AG04449 (cell line): ENCODE results near the gene NRTN.
"Not testable (repeated sequence)": the region's sequence is repeated elsewhere in the genome, so short reads cannot be mapped to it uniquely, and the experiment has no call there.

Experiments
- CTCF ChIA-PET: fragments of 350-600 bp; formaldehyde crosslinking; extraction: SDS; loops from one replicate; lab custom pipeline; 2021; ENCODE audit warnings: antibody characterized with exemption; lab: Yijun Ruan, JAX
- POLR2A ChIA-PET: fragments of 400-600, 350-600 bp; formaldehyde crosslinking; extraction: SDS; loops from one replicate; lab custom pipeline; 2020; ENCODE audit warnings: antibody characterized with exemption, inconsistent platforms; lab: Yijun Ruan, JAX
- DNase-seq: peaks from one replicate; pipeline ENCODE4 v3.0.0-alpha.2; 2010; ENCODE audit warnings: low read depth, low spot score
- H3K4me3 ChIP-seq: 2 replicates; pipeline ENCODE4 v1.5.1; 2011; ENCODE audit warnings: low read depth, mild to moderate bottlenecking, control low read depth, low read length
- CTCF ChIP-seq: IDR thresholded peaks from one replicate; pipeline ENCODE4 v1.5.1; 2011; ENCODE audit warnings: mild to moderate bottlenecking, moderate library complexity, low read length, control low read depth, inconsistent platforms; ENCODE audit not compliant: insufficient read depth; ENCODE audit errors: missing control alignments

Gene NRTN

GRCh38 chr19:5843295-5843927 lies 38.5 kb downstream of the NRTN start:
- ChIA-PET CTCF (interaction anchor here (2.2 kb wide), 1 partner anchor 15 kb away, joined by 6 read pairs; no protein-coding TSS in a partner anchor), POLR2A (no interaction called here)
- H3K4me3 ChIP-seq: no peak overlapping the region
- TF ChIP-seq CTCF: no peak
- no peak for DNase-seq

GRCh38 chr19:5844456-5845433 lies 39.9 kb downstream of the NRTN start:
- POLR2A ChIA-PET: no interaction called here
- DNase-seq: no peak
- H3K4me3 ChIP-seq: no peak overlapping the region
- CTCF ChIA-PET: no interaction called here
- no peak for TF ChIP-seq CTCF

- POLR2A ChIA-PET, CTCF ChIA-PET, DNase-seq, H3K4me3 ChIP-seq: not testable (repeated sequence)
These were observed 43.0 kb downstream of the NRTN start for GRCh38 chr19:5847846-5848245.

- POLR2A ChIA-PET, CTCF ChIA-PET, DNase-seq, H3K4me3 ChIP-seq: not testable (repeated sequence)
These were observed 43.8 kb downstream of the NRTN start for GRCh38 chr19:5848621-5849020.

GRCh38 chr19:5850189-5850588 lies 45.3 kb downstream of the NRTN start:
- H3K4me3 ChIP-seq: no peak overlapping the region
- no peak for TF ChIP-seq CTCF
- CTCF ChIA-PET: interaction anchor here (1.6 to 1.9 kb wide), 2 partner anchors 42 to 46 kb away, joined by 4 to 6 read pairs; partner anchors contain the start of gene NRTN
- no peak for DNase-seq
- POLR2A ChIA-PET: interaction anchor here (1.0 kb wide), 1 partner anchor 22 kb away, joined by 7 read pairs; no protein-coding TSS in a partner anchor

GRCh38 chr19:5850743-5851293 lies 46.0 kb downstream of the NRTN start:
- no peak for DNase-seq
- no peak overlapping the region for H3K4me3 ChIP-seq
- POLR2A ChIA-PET: interaction anchor here (1.0 kb wide), 1 partner anchor 23 kb away, joined by 7 read pairs; no protein-coding TSS in a partner anchor
- TF ChIP-seq CTCF: no peak
- CTCF ChIA-PET: interaction anchor here (1.6 to 1.9 kb wide), 2 partner anchors 42 to 47 kb away, joined by 4 to 6 read pairs; partner anchors contain the start of gene NRTN

GRCh38 chr19:5851302-5851701 lies 46.4 kb downstream of the NRTN start, which contains the start of gene FUT3:
FUT3 (minus strand) TSS chr19:5851449.
- CTCF ChIA-PET: interaction anchor here (1.6 to 1.9 kb wide), 2 partner anchors 43 to 47 kb away, joined by 4 to 6 read pairs; partner anchors contain the start of gene NRTN
- TF ChIP-seq CTCF: no peak
- no peak for DNase-seq
- H3K4me3 ChIP-seq: no peak within 1 kb of the TSS
- POLR2A ChIA-PET: interaction anchor here (1.0 kb wide), 1 partner anchor 23 kb away, joined by 7 read pairs; no protein-coding TSS in a partner anchor

GRCh38 chr19:5854121-5854520 lies 49.3 kb downstream of the NRTN start:
- DNase-seq, POLR2A ChIA-PET, CTCF ChIA-PET, H3K4me3 ChIP-seq: not testable (repeated sequence)

- CTCF ChIA-PET, DNase-seq, POLR2A ChIA-PET, H3K4me3 ChIP-seq: not testable (repeated sequence)
These were observed 50.3 kb downstream of the NRTN start for GRCh38 chr19:5855151-5855550.
